ENCODE results near the gene SUCO. TPM values are rescaled to one million over a fixed set of nuclear protein-coding genes. Genes with fewer than 3 reads are reported as not detected.

Gene SUCO
- total RNA-seq, 1 donor from 2014 or later, result 21.5 TPM

GRCh38 chr1:172496678-172497077, 36.3 kb upstream of the SUCO start:
- no peaks in the 10 kb centered on the region for H3K36me3 ChIP-seq
- H3K27me3 ChIP-seq (ENCODE audit: low read depth), result no peaks in the 10 kb centered on the region
- H3K4me1 ChIP-seq, result peaks cover 12% of the 10 kb centered on the region
- DNase-seq, result no peak
- H3K9me3 ChIP-seq (replicated peaks), result no peaks in the 10 kb centered on the region
- no peak for TF ChIP-seq CTCF (IDR thresholded peaks at IDR 0.05; ENCODE audit: borderline replicate concordance)
- H3K27ac ChIP-seq (replicated peaks), result no peak overlapping the region
- intact Hi-C loops (cut with micrococcal nuclease), result no loop called here
- H3K4me3 ChIP-seq, result no peak overlapping the region

- no peak for TF ChIP-seq CTCF (IDR thresholded peaks at IDR 0.05; ENCODE audit: borderline replicate concordance)
- Histone ChIP-seq H3K27me3 (ENCODE audit: low read depth) (no peaks in the 10 kb centered on the region), H3K27ac (replicated peaks) (no peak overlapping the region), H3K36me3 (no peaks in the 10 kb centered on the region), H3K4me1 (peaks cover 12% of the 10 kb centered on the region), H3K9me3 (replicated peaks) (no peaks in the 10 kb centered on the region), H3K4me3 (no peak overlapping the region)
- no peak for DNase-seq
- intact Hi-C loops (cut with micrococcal nuclease), result no loop called here
These were observed 35.7 kb upstream of the SUCO start for GRCh38 chr1:172497230-172497629.

- H3K9me3 ChIP-seq (replicated peaks), result no peaks in the 10 kb centered on the region
- TF ChIP-seq CTCF (IDR thresholded peaks at IDR 0.05; ENCODE audit: borderline replicate concordance), result no peak
These were observed 34.1 kb upstream of the SUCO start for GRCh38 chr1:172498857-172499256.

GRCh38 chr1:172499636-172500141, 33.3 kb upstream of the SUCO start:
- no peak overlapping the region for H3K27ac ChIP-seq (replicated peaks)
- H3K27me3 ChIP-seq (ENCODE audit: low read depth), result no peaks in the 10 kb centered on the region
- H3K4me1 ChIP-seq, result peaks cover 12% of the 10 kb centered on the region
- DNase-seq, result no peak
- intact Hi-C loops (cut with micrococcal nuclease), result no loop called here
- no peak overlapping the region for H3K4me3 ChIP-seq
- no peaks in the 10 kb centered on the region for H3K36me3 ChIP-seq
- no peak for TF ChIP-seq CTCF (IDR thresholded peaks at IDR 0.05; ENCODE audit: borderline replicate concordance)
- no peaks in the 10 kb centered on the region for H3K9me3 ChIP-seq (replicated peaks)

More at GRCh38 chr1:172498857-172499256, 34.1 kb upstream of the SUCO start:
- intact Hi-C loops (cut with micrococcal nuclease), result no loop called here
- Histone ChIP-seq H3K36me3 (no peaks in the 10 kb centered on the region), H3K27ac (replicated peaks) (no peak overlapping the region), H3K4me3 (no peak overlapping the region), H3K4me1 (peaks cover 12% of the 10 kb centered on the region), H3K27me3 (ENCODE audit: low read depth) (no peaks in the 10 kb centered on the region)
- no peak for DNase-seq

GRCh38 chr1:172500207-172500606, 32.7 kb upstream of the SUCO start:
- H3K4me1 ChIP-seq, result peaks cover 12% of the 10 kb centered on the region
- DNase-seq, result no peak
- H3K27ac ChIP-seq (replicated peaks), result no peak overlapping the region
- no peaks in the 10 kb centered on the region for H3K27me3 ChIP-seq (ENCODE audit: low read depth)
- no peaks in the 10 kb centered on the region for H3K36me3 ChIP-seq
- no peak for TF ChIP-seq CTCF (IDR thresholded peaks at IDR 0.05; ENCODE audit: borderline replicate concordance)
- no peak overlapping the region for H3K4me3 ChIP-seq
- intact Hi-C loops (cut with micrococcal nuclease), result no loop called here
- H3K9me3 ChIP-seq (replicated peaks), result no peaks in the 10 kb centered on the region
